ENCODE measurements around the gene VNN1.
"Not testable (repeated sequence)": the region's sequence is repeated elsewhere in the genome, so short reads cannot be mapped to it uniquely, and the experiment has no call there.

VNN1 gene

GRCh38 chr6:132669690-132670291, 44.1 kb downstream of the VNN1 start:
- DNase-seq (ENCODE audit: low read depth) = no peak

GRCh38 chr6:132666118-132666517, 47.7 kb downstream of the VNN1 start:
- no peak for DNase-seq (ENCODE audit: low read depth)

- no peak for DNase-seq (ENCODE audit: low read depth)
Observed at GRCh38 chr6:132664309-132665034, 49.4 kb downstream of the VNN1 start.

- DNase-seq (ENCODE audit: low read depth) = no peak
Observed at GRCh38 chr6:132663661-132664060, 50.2 kb downstream of the VNN1 start.

- no peak for DNase-seq (ENCODE audit: low read depth)
Observed at GRCh38 chr6:132661906-132662305, 51.9 kb downstream of the VNN1 start.

- no peak for DNase-seq (ENCODE audit: low read depth)
Observed at GRCh38 chr6:132659082-132659481, 54.8 kb downstream of the VNN1 start, which contains the start of gene TAAR1. Gene TAAR1 (minus strand): TSS chr6:132659182. CDS start chr6:132646003, 13,179 bp downstream.

GRCh38 chr6:132651062-132651461, 62.8 kb downstream of the VNN1 start:
- DNase-seq (ENCODE audit: low read depth) = no peak

GRCh38 chr6:132650429-132650828, 63.4 kb downstream of the VNN1 start:
- DNase-seq (ENCODE audit: low read depth) = no peak

- no peak for DNase-seq (ENCODE audit: low read depth)
Observed at GRCh38 chr6:132648828-132649227, 65.0 kb downstream of the VNN1 start.

- DNase-seq (ENCODE audit: low read depth) = no peak
Observed at GRCh38 chr6:132648356-132648755, 65.5 kb downstream of the VNN1 start.

- DNase-seq (ENCODE audit: low read depth) = no peak
Observed at GRCh38 chr6:132643547-132643946, 70.3 kb downstream of the VNN1 start.

GRCh38 chr6:132637135-132637534, 76.7 kb downstream of the VNN1 start:
- not testable (repeated sequence) for DNase-seq (ENCODE audit: low read depth)

GRCh38 chr6:132635906-132636305, 77.9 kb downstream of the VNN1 start:
- DNase-seq (ENCODE audit: low read depth) = not testable (repeated sequence)

GRCh38 chr6:132635288-132635687, 78.6 kb downstream of the VNN1 start:
- DNase-seq (ENCODE audit: low read depth) = not testable (repeated sequence)

- DNase-seq (ENCODE audit: low read depth) = no peak
Observed at GRCh38 chr6:132634796-132635195, 79.1 kb downstream of the VNN1 start.

- DNase-seq (ENCODE audit: low read depth) = no peak
Observed at GRCh38 chr6:132633362-132633761, 80.5 kb downstream of the VNN1 start.

All from stimulated activated CD8-positive, alpha-beta memory T cell treated with anti-CD3 and anti-CD28 coated beads, Interleukin-7, amount 100 ng/mL, for 24 hours (primary cell).